ENCODE data around the gene MMEL1. TPM values are rescaled to one million over a fixed set of nuclear protein-coding genes. Genes with fewer than 3 reads are reported as not detected.

The MMEL1 gene
- total RNA-seq, 6 experiments from 2014 or later = not detected

DNA sequence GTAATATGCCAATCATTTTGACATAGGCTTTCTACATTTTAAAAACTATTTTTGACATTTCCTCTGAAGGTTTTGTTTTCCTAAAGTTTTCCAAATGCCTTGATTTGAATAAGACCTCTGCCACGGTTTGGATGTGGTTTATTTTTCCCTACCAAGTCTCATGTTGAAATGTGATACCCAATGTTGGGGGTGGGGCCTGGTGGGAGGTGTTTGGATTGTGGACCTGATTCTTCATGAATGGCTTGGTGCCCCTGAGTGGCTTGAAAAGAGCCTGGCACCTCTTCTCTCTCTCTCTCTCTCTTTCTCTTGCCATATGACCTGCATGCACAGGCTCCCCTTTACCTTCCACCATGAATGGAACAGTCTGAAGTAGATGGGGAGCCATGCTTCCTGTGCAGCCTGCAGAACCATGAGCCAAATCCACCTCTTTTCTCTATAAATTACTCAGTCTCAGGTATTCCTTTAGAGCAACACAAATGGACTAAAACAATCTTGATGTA, 14.8 kb downstream of the MMEL1 start:
- Mint-ChIP-seq H3K27me3 (ENCODE audit: insufficient read depth) (peaks cover 26% of the 10 kb centered on the region), H3K9me3 (no peaks in the 10 kb centered on the region; the same call in 1 of the 2 replicates), H3K27ac (no peak overlapping the region), H3K4me3 (no peak overlapping the region), H3K36me3 (ENCODE audit: low read depth) (no peaks in the 10 kb centered on the region), H3K4me1 (ENCODE audit: low read depth) (no peaks in the 10 kb centered on the region)
- TF ChIP-seq, protein P1, sequence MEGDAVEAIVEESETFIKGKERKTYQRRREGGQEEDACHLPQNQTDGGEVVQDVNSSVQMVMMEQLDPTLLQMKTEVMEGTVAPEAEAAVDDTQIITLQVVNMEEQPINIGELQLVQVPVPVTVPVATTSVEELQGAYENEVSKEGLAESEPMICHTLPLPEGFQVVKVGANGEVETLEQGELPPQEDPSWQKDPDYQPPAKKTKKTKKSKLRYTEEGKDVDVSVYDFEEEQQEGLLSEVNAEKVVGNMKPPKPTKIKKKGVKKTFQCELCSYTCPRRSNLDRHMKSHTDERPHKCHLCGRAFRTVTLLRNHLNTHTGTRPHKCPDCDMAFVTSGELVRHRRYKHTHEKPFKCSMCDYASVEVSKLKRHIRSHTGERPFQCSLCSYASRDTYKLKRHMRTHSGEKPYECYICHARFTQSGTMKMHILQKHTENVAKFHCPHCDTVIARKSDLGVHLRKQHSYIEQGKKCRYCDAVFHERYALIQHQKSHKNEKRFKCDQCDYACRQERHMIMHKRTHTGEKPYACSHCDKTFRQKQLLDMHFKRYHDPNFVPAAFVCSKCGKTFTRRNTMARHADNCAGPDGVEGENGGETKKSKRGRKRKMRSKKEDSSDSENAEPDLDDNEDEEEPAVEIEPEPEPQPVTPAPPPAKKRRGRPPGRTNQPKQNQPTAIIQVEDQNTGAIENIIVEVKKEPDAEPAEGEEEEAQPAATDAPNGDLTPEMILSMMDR (IDR thresholded peaks at IDR 0.05) = no peak
- no peak for DNase-seq

DNA sequence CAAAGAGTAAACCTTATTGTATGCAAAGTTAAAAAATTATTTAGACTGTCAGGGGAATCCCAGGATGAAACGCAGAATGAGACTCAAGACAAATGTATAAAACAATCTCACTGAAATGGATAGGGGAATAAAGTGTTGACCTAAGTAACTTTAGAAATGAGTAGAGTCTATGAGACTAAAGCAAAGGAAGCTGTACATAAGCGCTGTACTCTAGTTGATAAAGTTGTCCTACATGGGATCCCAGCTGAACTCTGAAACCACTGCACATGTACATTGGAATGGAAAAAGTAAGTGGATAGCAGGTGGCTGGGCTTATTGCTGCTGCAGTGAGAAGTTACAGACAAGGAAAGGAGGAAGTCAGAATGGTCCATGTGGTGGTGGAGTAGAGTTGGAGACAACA, 18.7 kb downstream of the MMEL1 start:
- Mint-ChIP-seq H3K36me3 (ENCODE audit: low read depth) (no peaks in the 10 kb centered on the region), H3K27ac (no peak overlapping the region), H3K4me1 (ENCODE audit: low read depth) (no peaks in the 10 kb centered on the region), H3K9me3 (no peaks in the 10 kb centered on the region; the same call in 1 of the 2 replicates), H3K27me3 (ENCODE audit: insufficient read depth) (peaks cover 15% of the 10 kb centered on the region), H3K4me3 (no peak overlapping the region)
- no peak for DNase-seq
- TF ChIP-seq, protein P1 (IDR thresholded peaks at IDR 0.05) = no peak

DNA sequence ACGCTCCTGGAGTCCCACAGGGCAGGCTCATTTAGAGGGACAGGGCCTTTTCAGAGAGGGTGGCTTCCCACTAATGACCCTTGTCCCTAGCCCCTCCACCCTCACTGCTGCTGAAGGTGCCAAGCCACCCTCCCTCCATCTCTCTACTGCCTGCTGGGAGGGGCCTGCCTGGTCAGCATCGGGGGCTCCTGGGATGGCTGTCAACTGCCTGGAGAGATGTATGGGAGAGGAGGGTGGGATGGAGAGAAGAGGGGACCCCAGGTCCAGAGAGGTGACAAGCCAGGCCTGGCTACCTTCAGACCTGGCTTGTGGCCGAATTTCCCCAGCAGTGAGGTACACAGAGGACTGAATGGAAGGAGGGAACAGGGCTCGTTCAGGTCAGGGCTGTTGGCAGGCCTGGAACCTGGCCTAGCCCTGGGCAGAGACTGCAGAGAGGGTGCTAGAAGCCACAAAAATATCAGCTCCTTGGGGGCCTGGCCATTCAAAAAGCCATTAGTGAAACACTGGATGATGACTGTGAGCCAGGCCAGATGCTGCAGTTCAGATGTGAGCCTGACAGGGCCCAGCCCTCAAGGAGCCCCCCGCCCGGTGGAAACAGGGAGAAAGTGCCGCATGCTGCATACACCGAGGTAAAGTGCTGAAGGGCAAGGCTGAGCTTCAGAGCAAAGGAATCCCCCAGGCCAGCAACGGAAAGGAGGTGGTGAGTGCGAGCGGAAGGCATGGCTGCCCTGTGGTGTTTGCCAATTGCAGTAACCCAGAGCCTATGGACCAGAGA, 20.0 kb downstream of the MMEL1 start:
- Mint-ChIP-seq H3K27me3 (ENCODE audit: insufficient read depth) (peaks cover 5% of the 10 kb centered on the region), H3K27ac (no peak overlapping the region), H3K4me3 (no peak overlapping the region), H3K9me3 (no peaks in the 10 kb centered on the region; the same call in 1 of the 2 replicates), H3K36me3 (ENCODE audit: low read depth) (no peaks in the 10 kb centered on the region), H3K4me1 (ENCODE audit: low read depth) (no peaks in the 10 kb centered on the region)
- DNase-seq = no peak
- TF ChIP-seq, protein P1 (IDR thresholded peaks at IDR 0.05) = no peak

DNA sequence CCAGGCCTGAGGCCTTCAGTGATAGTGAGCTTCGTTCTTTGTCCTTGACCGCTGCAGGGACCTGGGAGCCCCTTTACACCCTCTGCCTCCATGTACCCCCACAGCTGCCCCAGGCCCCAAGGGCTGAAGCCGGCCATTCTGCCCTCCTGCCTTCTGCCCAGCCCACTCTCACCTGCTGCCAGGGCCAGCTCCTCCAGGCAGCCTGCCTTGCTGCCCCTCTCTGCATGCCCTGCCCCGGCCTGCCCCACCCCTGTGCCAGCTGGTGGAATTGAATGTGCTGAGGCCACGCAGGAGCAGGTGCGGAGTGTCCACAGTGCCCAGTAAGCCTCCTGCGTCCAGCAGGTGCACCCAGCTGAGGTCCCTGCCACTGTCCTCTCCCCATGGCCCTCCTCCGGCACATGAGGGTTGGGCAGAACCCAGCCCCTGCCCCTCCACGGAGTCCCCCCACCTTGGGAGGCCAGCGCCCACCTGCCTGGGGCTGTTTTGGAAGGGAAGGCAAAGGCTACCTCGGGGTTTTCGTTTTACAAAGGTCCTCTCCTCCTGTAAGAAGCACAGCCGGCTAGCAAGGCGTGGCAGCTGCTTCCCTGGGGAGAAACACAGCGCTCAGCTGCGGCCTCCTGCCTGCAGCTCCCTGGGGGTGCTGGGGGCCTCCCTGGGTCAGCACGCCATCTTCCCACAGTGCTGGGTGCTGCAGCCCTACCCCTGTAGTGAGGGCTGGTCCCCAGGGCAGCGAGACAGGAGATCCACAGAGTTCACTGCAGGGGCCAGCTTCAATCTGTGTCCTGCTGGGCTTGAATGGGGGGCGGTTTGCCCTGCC, 21.0 kb downstream of the MMEL1 start:
- Mint-ChIP-seq H3K4me1 (ENCODE audit: low read depth) (no peaks in the 10 kb centered on the region), H3K9me3 (no peaks in the 10 kb centered on the region; the same call in 1 of the 2 replicates), H3K27ac (no peak overlapping the region), H3K36me3 (ENCODE audit: low read depth) (no peaks in the 10 kb centered on the region), H3K4me3 (no peak overlapping the region), H3K27me3 (ENCODE audit: insufficient read depth) (peaks cover 5% of the 10 kb centered on the region)
- TF ChIP-seq, protein P1 (IDR thresholded peaks at IDR 0.05) = no peak
- no peak for DNase-seq

DNA sequence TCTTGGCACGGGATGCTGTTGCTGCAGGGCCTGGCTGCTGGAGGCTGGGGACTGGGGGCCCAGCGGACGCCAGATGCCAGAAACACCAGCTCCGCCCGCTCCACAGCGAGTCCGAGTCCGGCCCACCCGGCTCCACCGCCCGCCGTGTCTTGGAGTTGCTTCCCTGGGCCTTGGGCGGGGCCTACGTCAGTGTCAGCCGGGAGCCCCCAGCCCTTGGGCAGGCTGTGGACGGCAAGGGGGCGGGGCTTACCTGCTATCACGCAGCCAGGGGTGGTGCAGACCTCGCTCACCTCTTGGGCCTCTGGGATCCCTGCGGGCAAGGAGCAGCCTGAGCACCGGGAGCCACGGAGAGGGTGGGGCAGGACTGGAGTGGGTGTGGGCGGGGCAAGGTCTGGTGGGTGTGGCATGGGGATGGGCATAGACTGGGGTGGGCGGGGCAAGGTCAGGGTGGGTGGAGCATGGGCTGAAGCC, 21.8 kb downstream of the MMEL1 start:
- TF ChIP-seq, protein P1 (IDR thresholded peaks at IDR 0.05) = no peak
- no peaks in the 10 kb centered on the region for H3K36me3 Mint-ChIP-seq (ENCODE audit: low read depth)
- no peaks in the 10 kb centered on the region; the same call in 1 of the 2 replicates for H3K9me3 Mint-ChIP-seq
- H3K4me3 Mint-ChIP-seq = no peak overlapping the region
- H3K27me3 Mint-ChIP-seq (ENCODE audit: insufficient read depth) = peaks cover 3% of the 10 kb centered on the region
- H3K4me1 Mint-ChIP-seq (ENCODE audit: low read depth) = no peaks in the 10 kb centered on the region
- no peak overlapping the region for H3K27ac Mint-ChIP-seq
- no peak for DNase-seq

All from HFFc6 (cell line).